CD4-positive, alpha-beta memory T cell (primary cell): ENCODE data around the gene PPIL3. TPM values are rescaled to one million over a fixed set of nuclear protein-coding genes. Genes with fewer than 3 reads are reported as not detected.

Source experiments
- CTCF ChIA-PET: fragments of 350-600 bp; sonication (Branson Sonifier 250); formaldehyde crosslinking; loops from one replicate; lab custom pipeline; 2021; ENCODE audit warnings: inconsistent platforms; ENCODE audit not compliant: partially characterized antibody; lab: Charles Lee
- POLR2A ChIA-PET: fragments of 350-600 bp; sonication (Branson Sonifier 250); formaldehyde crosslinking; loops from one replicate; lab custom pipeline; 2021; ENCODE audit not compliant: partially characterized antibody; lab: Charles Lee
- DNase-seq, 5 donors: peaks; one replicate each; pipeline versions ENCODE4 v3.0.0 to v3.0.0-alpha.2; 2020 to 2022; ENCODE audit warnings: mixed read lengths in 1 of 5
- H3K27ac ChIP-seq: one replicate; pipeline ENCODE4 v1.7.0; 2013; ENCODE audit warnings: low read depth, low read length
- H3K27me3 ChIP-seq: 2 replicates; pipeline ENCODE4 v1.7.0; 2013; ENCODE audit warnings: mild to moderate bottlenecking, low read length, moderate library complexity; ENCODE audit not compliant: insufficient read depth
- H3K36me3 ChIP-seq: 2 replicates; pipeline ENCODE4 v1.7.0; 2013; ENCODE audit warnings: mild to moderate bottlenecking, low read length, moderate library complexity; ENCODE audit not compliant: insufficient read depth
- H3K4me1 ChIP-seq: 2 replicates; pipeline ENCODE4 v1.7.0; 2013; ENCODE audit warnings: mild to moderate bottlenecking, low read length, moderate library complexity; ENCODE audit not compliant: insufficient read depth
- H3K4me3 ChIP-seq, 2 donors: one replicate each; pipeline ENCODE4 v1.7.0; 2013; ENCODE audit warnings: low read length in 2 of 2, mild to moderate bottlenecking in 1 of 2
- H3K9me3 ChIP-seq, 2 donors: one replicate each; pipeline ENCODE4 v1.7.0; 2013; ENCODE audit warnings: low read length in 2 of 2, control low read depth in 1 of 2; ENCODE audit not compliant: control insufficient read depth in 1 of 2
- H3K27ac Mint-ChIP-seq, 7 donors: one replicate each; pipeline ENCODE4 v1.8.0; 2020 to 2021; ENCODE audit warnings: mixed read lengths in 7 of 7, mild to moderate bottlenecking in 6 of 7, inconsistent platforms in 3 of 7, moderate library complexity in 3 of 7
- H3K27me3 Mint-ChIP-seq, 2 donors: one replicate each; pipeline ENCODE4 v1.8.0; 2020 to 2021; ENCODE audit warnings: mixed read lengths in 2 of 2
- H3K36me3 Mint-ChIP-seq, 2 donors: one replicate each; pipeline ENCODE4 v1.8.0; 2020 to 2021; ENCODE audit warnings: mixed read lengths in 2 of 2, inconsistent platforms in 1 of 2, mild to moderate bottlenecking in 1 of 2
- H3K4me1 Mint-ChIP-seq, 4 donors: one replicate each; pipeline ENCODE4 v1.8.0; 2020 to 2021; ENCODE audit warnings: mixed read lengths in 4 of 4, mild to moderate bottlenecking in 1 of 4
- H3K4me3 Mint-ChIP-seq, 8 donors: one replicate each; pipeline ENCODE4 v1.8.0; 2020 to 2021; ENCODE audit warnings: mixed read lengths in 8 of 8, mild to moderate bottlenecking in 7 of 8, moderate library complexity in 6 of 8, inconsistent platforms in 3 of 8
- H3K9me3 Mint-ChIP-seq, 8 donors: one replicate each; pipeline ENCODE4 v1.8.0; 2020 to 2021; ENCODE audit warnings: mixed read lengths in 8 of 8, mild to moderate bottlenecking in 5 of 8, inconsistent platforms in 3 of 8, moderate library complexity in 1 of 8
- intact Hi-C: fragments of 100-400 bp; cut with micrococcal nuclease; formaldehyde crosslinking; loops from one replicate; pipeline ENCODE4 v1.15.1; 2023
- polyA plus RNA-seq, 2 donors: library from polyadenylated mRNA; unstranded; fragments of 300-500 nt; fragmentation: Illumina TruSeq; gene quantifications; one replicate each; pipeline ENCODE4 v1.2.3, GENCODE V29; 2021
- total RNA-seq, 2 experiments: library from RNA; stranded (reverse); gene quantifications; one replicate each; pipeline ENCODE4 v1.2.3, GENCODE V29; 2021

Gene PPIL3
- 10 to 100 TPM; 48.0 to 57.7 TPM for total RNA-seq
- polyA plus RNA-seq = 10 to 100 TPM; 18.7 to 27.2 TPM

DNA sequence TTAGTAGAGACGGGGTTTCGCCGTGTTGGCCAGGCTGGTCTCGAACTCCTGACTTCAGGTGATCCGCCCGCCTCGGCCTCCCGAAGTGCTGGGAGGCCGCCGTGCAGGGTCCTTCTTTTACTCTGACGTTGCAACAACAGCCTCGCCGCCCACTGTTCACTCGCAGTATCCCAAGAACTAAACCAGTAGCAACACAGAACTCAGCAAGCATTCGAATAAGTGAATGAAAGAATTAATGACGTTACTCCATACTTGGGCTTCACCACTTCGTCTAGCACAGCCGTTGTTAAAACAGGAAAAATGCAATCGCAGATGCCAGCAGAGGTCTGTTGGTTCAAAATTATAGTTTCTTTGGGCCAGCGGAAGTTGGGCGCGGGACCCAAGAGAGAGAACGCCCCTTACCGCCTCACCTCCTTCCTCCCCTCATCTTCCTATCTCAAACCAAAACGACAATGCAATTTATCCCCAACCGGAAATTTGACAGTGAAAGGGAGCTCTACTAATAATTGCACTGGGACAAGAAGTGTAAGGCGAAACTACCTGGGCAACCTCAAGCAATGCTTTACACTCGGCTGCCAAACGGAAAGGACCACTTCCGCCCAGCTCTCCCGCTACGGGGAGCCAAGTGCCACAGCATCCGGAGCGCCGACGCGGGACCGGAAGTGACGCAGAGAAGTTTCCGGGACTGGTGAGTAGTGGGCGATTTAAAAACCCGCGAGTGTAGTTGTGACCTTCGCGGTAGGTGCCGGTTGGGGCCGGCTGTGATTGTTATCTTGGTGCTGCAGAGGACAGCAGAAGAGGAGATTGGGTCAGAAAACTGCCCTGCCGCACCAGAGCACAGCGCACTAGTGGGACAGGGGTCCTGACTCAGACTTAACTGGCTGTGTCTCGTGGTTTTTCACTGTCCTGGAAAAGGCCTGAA, at the start of gene PPIL3, which contains the start of gene NIF3L1:
PPIL3 (minus strand) TSS at position 374 of the 922 bp plus-strand sequence. CDS start 1,462 bp downstream, outside the sequence.
NIF3L1 (plus strand) TSS at position 668 of the 922 bp plus-strand sequence. CDS start 2,573 bp downstream, outside the sequence.
- peaks cover 18 to 45% of the 10 kb centered on the region in 2 donors for H3K36me3 Mint-ChIP-seq
- H3K4me1 Mint-ChIP-seq = peaks cover 30 to 57% (median 45%) of the 10 kb centered on the region in 4 donors
- peak within 1 kb of the TSS; percentile 98 to 100 (median 99) for H3K27ac Mint-ChIP-seq

DNA sequence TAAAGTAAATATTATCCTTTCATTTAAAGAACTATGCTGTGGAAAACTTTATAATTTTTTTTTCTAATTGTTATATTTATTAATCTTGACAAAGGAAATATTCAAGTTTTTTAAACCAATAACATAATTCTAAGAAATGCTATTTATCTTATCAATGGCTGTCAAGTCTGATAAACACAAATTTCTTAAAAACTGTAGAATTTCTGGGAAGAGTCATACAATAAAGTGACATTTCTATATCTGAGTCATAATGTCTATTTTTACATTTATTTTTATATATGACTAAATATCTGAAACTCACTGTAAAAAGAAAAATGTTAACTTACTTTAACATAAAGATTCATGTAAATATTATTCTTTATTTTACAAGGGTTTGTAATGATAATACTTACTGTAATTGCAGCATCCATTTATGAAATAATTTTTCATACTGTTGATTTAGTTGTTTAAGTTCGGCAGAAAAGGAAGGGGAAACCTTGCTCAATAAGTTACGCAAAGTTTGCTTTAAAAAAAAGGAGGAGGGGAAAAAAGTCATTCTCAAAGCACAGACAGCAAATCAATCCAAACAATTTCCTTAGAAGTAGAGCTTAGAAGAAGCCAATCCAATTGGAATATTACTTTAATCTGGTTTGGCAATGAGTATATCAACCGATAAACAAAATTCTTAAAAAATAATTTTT, 42.2 kb upstream of the PPIL3 start:
- Histone ChIP-seq H3K27me3 (no peaks in the 10 kb centered on the region), H3K36me3 (peaks cover 33% of the 10 kb centered on the region), H3K4me3 (no peak overlapping the region), H3K9me3 (no peaks in the 10 kb centered on the region), H3K4me1 (no peaks in the 10 kb centered on the region), H3K27ac (no peak overlapping the region)
- H3K27ac Mint-ChIP-seq = peak overlapping the region in 3 of 7 donors; percentile 51 to 84 (median 61)
- POLR2A ChIA-PET = no interaction called here
- CTCF ChIA-PET = interaction anchor here (1.2 kb wide), 1 partner anchor 9 kb away, joined by 3 read pairs; no protein-coding TSS in a partner anchor
- intact Hi-C loops = no loop called here
- H3K36me3 Mint-ChIP-seq = peaks cover 22 to 55% of the 10 kb centered on the region in 2 donors
- H3K4me1 Mint-ChIP-seq = peaks cover 0 to 1% (median 0%) of the 10 kb centered on the region in 4 donors
- no peak overlapping the region for H3K4me3 Mint-ChIP-seq
- no peaks in the 10 kb centered on the region for H3K27me3 Mint-ChIP-seq
- no peak for DNase-seq
- no peaks in the 10 kb centered on the region for H3K9me3 Mint-ChIP-seq

More for the DNA sequence above, at the start of gene PPIL3, which contains the start of gene NIF3L1:
- Mint-ChIP-seq H3K4me3 (peak within 1 kb of the TSS; percentile 90 to 98 (median 96)), H3K27me3 (no peaks in the 10 kb centered on the region), H3K9me3 (no peaks in the 10 kb centered on the region)
- H3K36me3 ChIP-seq = peaks cover 3% of the 10 kb centered on the region
- H3K9me3 ChIP-seq = no peaks in the 10 kb centered on the region
- H3K27ac ChIP-seq = peak within 1 kb of the TSS; percentile 85
- no peaks in the 10 kb centered on the region for H3K27me3 ChIP-seq
- peaks cover 31% of the 10 kb centered on the region for H3K4me1 ChIP-seq
- CTCF ChIA-PET = interaction anchor here (0.8 to 2.0 kb wide), 11 partner anchors 12 to 343 kb away, joined by 3 to 9 read pairs (median 4); partner anchors contain the start of genes CASP10, CLK1 and ORC2
- POLR2A ChIA-PET = interaction anchor here (0.6 to 5.7 kb wide), 37 partner anchors 9 to 1383 kb away, joined by 3 to 285 read pairs (median 5); partner anchors contain the start of genes ALS2, BZW1, CASP10 and CASP8
- intact Hi-C loops = loop anchor here (1.0 kb wide), 8 partner anchors 12 to 934 kb away; partner anchors contain the start of genes BZW1, CFLAR, CLK1 and HYCC2
- peak within 1 kb of the TSS; percentile 91 to 92 for H3K4me3 ChIP-seq
- peak; percentile 96 to 98 (median 96) for DNase-seq

DNA sequence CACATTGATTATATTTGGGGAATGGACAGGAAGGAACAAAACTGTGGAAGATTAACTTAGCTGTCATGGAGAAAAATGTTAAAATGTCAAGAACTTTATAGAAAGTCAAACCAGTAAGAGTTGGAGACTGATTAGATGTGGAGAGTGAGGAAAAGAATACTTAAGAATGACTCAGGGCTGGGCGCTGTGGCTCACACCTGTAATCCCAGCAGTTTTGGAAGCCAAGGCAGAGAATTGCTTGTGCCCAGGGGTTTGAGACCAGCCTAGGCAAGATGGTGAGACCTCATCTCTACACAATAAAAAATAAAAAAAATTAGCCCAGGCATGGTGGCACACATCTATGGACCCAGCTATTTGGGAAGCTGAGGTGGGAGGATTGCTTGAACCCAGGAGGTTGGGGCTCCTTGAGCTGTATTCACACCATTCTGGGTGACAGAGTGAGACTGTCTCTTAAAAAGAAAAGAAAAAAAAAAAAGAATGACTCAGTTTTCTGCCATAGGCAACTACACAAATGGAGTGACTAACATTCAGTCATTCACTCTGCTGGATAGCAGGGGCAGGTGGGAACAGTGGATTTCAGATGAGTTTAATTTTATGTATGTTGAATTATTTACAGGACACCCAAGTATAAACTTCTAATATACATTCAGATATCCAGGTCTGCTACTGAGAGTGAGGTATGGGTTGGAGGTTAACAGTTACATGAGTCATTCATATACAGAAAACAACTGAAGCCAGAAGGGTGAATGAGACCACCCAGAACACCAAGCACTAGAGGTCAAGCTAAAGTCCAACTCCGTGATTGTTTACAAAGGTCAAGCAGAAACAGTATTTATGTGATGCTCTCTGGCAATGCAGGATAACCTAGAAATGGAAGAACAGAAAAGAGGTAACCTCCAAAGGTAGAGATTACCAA, 40.7 kb upstream of the PPIL3 start:
- Mint-ChIP-seq H3K4me1 (peaks cover 0 to 1% (median 0%) of the 10 kb centered on the region in 4 donors), H3K27ac (peak overlapping the region in 6 of 7 donors; percentile 0 to 85 (median 50)), H3K36me3 (peaks cover 25 to 51% of the 10 kb centered on the region in 2 donors), H3K4me3 (no peak overlapping the region), H3K27me3 (no peaks in the 10 kb centered on the region), H3K9me3 (no peaks in the 10 kb centered on the region)
- POLR2A ChIA-PET = interaction anchor here (1.2 kb wide), 1 partner anchor 33 kb away, joined by 4 read pairs; no protein-coding TSS in a partner anchor
- intact Hi-C loops = no loop called here
- CTCF ChIA-PET = interaction anchor here (1.5 kb wide), 1 partner anchor 228 kb away, joined by 3 read pairs; no protein-coding TSS in a partner anchor
- H3K9me3 ChIP-seq = no peaks in the 10 kb centered on the region
- DNase-seq = no peak
- peaks cover 21% of the 10 kb centered on the region for H3K36me3 ChIP-seq
- no peaks in the 10 kb centered on the region for H3K4me1 ChIP-seq
- no peak overlapping the region for H3K4me3 ChIP-seq
- no peaks in the 10 kb centered on the region for H3K27me3 ChIP-seq
- H3K27ac ChIP-seq = no peak overlapping the region

DNA sequence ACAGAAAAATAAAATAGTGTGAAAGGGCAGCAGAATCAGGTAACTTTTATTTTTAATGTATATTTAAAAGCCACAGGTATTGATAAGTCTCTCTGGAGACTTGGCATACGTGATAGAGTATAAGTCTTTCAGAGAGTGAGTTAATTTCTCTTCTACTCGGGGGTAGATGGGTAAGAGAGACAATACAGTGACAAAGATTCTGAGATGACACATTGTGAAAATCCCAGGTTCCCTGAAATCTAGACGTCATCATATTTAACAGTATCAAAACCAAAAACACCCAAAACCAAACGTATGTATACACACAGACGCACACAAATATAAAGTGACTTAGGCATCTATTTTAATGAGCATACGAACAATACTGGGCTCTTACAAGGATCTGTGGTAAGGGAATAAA, 33.6 kb upstream of the PPIL3 start:
- no peaks in the 10 kb centered on the region for H3K9me3 ChIP-seq
- Mint-ChIP-seq H3K4me1 (peaks cover 0 to 3% (median 0%) of the 10 kb centered on the region in 4 donors), H3K27me3 (no peaks in the 10 kb centered on the region), H3K4me3 (no peak overlapping the region), H3K9me3 (no peaks in the 10 kb centered on the region), H3K27ac (peak overlapping the region in 5 of 7 donors; percentile 9 to 67 (median 47)), H3K36me3 (peaks cover 42 to 55% of the 10 kb centered on the region in 2 donors)
- H3K36me3 ChIP-seq = peaks cover 36% of the 10 kb centered on the region
- no peak for DNase-seq
- H3K4me3 ChIP-seq = no peak overlapping the region
- intact Hi-C loops = no loop called here
- no peaks in the 10 kb centered on the region for H3K27me3 ChIP-seq
- POLR2A ChIA-PET = no interaction called here
- no peak overlapping the region for H3K27ac ChIP-seq
- no peaks in the 10 kb centered on the region for H3K4me1 ChIP-seq
- CTCF ChIA-PET = interaction anchor here (1.0 kb wide), 1 partner anchor 9 kb away, joined by 3 read pairs; no protein-coding TSS in a partner anchor

DNA sequence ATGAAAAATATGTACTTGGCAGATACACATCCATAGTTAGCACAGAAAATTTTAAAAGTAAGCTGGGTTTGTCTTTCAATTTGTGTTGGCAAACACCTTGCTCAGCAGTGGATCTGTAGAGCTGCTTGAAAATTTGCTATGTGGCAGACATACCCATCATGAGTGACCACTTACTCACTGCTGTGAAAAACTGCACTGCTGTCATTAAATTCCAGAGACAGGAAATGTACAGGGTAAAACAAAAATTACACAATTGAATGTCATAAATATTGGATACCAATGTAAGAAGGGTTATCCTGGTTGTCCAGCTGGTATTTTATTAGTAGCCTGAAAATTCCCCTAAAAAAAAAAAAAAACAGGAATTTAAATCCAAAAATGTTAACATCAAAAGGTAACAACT, 24.8 kb upstream of the PPIL3 start:
- H3K4me3 ChIP-seq = no peak overlapping the region
- CTCF ChIA-PET = interaction anchor here (1.4 to 1.7 kb wide), 2 partner anchors 157 to 269 kb away, joined by 3 to 4 read pairs; partner anchors contain the start of gene CASP10
- no peaks in the 10 kb centered on the region for H3K4me1 Mint-ChIP-seq
- peaks cover 57% of the 10 kb centered on the region for H3K36me3 ChIP-seq
- no peak overlapping the region for H3K27ac ChIP-seq
- no peak overlapping the region for H3K4me3 Mint-ChIP-seq
- no peaks in the 10 kb centered on the region for H3K4me1 ChIP-seq
- H3K36me3 Mint-ChIP-seq = peaks cover 35 to 54% of the 10 kb centered on the region in 2 donors
- no peaks in the 10 kb centered on the region for H3K27me3 Mint-ChIP-seq
- DNase-seq = no peak
- peak overlapping the region in 1 of 7 donors; percentile 72 for H3K27ac Mint-ChIP-seq
- POLR2A ChIA-PET = no interaction called here
- intact Hi-C loops = no loop called here
- no peaks in the 10 kb centered on the region for H3K27me3 ChIP-seq
- H3K9me3 Mint-ChIP-seq = no peaks in the 10 kb centered on the region
- H3K9me3 ChIP-seq = no peaks in the 10 kb centered on the region

DNA sequence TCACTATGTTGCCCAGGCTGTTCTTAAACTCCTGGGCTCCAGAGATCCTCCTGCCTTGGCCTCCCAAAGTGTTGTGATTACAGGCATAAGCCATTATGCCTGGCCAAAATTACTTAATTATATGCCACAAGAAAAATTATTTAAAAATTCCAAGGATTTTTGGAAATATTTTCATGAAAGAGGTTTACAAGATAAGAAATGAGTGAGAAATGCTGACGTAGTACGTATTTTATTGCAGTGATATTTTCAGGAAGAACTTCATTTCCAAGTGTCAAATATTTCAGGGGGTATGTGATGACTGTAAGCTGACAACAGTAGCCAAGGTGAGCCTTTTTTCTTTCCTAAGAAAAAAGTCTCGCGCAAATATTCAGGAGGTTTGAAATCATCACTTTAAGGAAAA, 21.1 kb upstream of the PPIL3 start:
- H3K4me3 Mint-ChIP-seq = no peak overlapping the region
- no peak for DNase-seq
- no peaks in the 10 kb centered on the region for H3K27me3 Mint-ChIP-seq
- Histone ChIP-seq H3K36me3 (peaks cover 45% of the 10 kb centered on the region), H3K27ac (no peak overlapping the region), H3K4me3 (no peak overlapping the region), H3K9me3 (no peaks in the 10 kb centered on the region), H3K4me1 (no peaks in the 10 kb centered on the region), H3K27me3 (no peaks in the 10 kb centered on the region)
- H3K4me1 Mint-ChIP-seq = peaks cover 0 to 3% (median under 1%) of the 10 kb centered on the region in 4 donors
- POLR2A ChIA-PET = no interaction called here
- CTCF ChIA-PET = interaction anchor here (0.7 to 1.3 kb wide), 3 partner anchors 97 to 208 kb away, joined by 3 read pairs; no protein-coding TSS in a partner anchor
- intact Hi-C loops = loop anchor here (10.0 kb wide), 1 partner anchor 1265 kb away; no protein-coding TSS in a partner anchor
- H3K36me3 Mint-ChIP-seq = peaks cover 29 to 50% of the 10 kb centered on the region in 2 donors
- no peak overlapping the region for H3K27ac Mint-ChIP-seq
- H3K9me3 Mint-ChIP-seq = no peaks in the 10 kb centered on the region
